ENCODE data around the gene FGF1.

Gene FGF1

DNA sequence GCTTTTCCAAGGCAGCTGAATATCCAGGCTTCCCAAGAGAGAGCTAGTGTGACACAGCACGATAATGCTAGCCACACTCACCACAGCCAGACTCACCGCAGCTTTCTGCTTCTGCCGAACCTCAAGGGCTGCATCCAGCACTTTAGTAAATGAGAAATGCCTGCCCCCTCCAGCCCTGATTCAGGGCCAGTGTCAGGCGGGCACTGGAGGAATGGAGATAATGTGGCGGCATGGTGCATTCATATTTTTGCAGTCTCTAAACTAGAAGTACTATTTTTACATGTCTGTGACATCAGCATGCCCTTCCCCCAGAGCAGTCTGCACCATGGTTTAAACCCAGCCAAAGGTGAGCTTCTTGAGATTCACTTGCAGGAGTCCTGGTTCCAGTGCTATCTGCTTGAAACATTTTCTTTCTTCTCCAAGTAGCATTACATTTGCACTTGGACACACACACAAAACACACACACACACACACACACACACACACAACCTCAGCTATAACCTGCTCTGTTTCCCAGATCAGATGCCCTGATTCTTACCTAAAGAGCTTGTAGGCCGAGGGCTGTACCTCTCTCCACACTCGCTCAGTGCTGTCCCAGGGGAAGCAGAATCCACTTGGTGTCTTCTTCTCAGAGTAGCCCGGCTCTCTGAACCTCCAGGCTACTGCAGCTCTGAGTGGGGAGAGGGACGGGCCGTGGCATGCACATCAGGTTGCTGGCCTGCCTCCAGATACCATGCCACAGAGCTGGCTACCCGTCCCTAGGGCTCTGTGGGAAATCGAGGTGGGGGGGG, at the start of gene FGF1:
TSS of gene FGF1 (minus strand) at position 673 of the 792 bp plus-strand sequence. CDS start 71,963 bp downstream, outside the sequence.
- peak within 1 kb of the TSS; percentile 29 for H3K4me2 ChIP-seq
- no peaks in the 10 kb centered on the region for H3K27me3 ChIP-seq
- TF ChIP-seq Cebpa-rat (IDR thresholded peaks at IDR 0.05), result no peak
- H4K20me1 ChIP-seq, result no peaks in the 10 kb centered on the region
- H3K4me3 ChIP-seq, result no peak within 1 kb of the TSS
- H3K9me3 ChIP-seq, result no peaks in the 10 kb centered on the region
- no peaks in the 10 kb centered on the region for H3K36me3 ChIP-seq
- H3K4me1 ChIP-seq, result peaks cover 10% of the 10 kb centered on the region
- no peak within 1 kb of the TSS; the same call in 1 of the 2 replicates for H3K9ac ChIP-seq
- no peak within 1 kb of the TSS for H3K27ac ChIP-seq

DNA sequence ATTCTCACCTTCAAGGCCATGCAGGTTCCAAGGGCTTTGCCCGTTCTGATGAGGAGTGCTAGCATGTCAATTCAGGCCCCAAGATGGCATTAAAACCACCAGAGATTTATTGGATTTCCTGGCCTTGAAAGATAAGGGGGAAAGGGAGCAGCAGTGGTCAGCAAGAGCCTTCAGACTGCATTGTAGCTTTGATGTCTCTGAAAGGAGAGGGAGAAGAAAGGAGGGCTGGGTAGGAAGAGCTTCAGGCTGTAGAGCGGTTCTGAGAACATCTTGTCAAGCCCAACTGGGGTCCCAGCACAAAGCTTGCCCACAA, 41.8 kb upstream of the FGF1 start:
- Histone ChIP-seq H3K9ac (no peak overlapping the region), H3K27ac (no peak overlapping the region), H3K36me3 (no peaks in the 10 kb centered on the region), H3K4me2 (no peak overlapping the region), H3K4me1 (peaks cover 17% of the 10 kb centered on the region), H3K4me3 (no peak overlapping the region), H4K20me1 (no peaks in the 10 kb centered on the region), H3K9me3 (no peaks in the 10 kb centered on the region), H3K27me3 (no peaks in the 10 kb centered on the region)
- TF ChIP-seq Cebpa-rat (IDR thresholded peaks at IDR 0.05), result no peak

DNA sequence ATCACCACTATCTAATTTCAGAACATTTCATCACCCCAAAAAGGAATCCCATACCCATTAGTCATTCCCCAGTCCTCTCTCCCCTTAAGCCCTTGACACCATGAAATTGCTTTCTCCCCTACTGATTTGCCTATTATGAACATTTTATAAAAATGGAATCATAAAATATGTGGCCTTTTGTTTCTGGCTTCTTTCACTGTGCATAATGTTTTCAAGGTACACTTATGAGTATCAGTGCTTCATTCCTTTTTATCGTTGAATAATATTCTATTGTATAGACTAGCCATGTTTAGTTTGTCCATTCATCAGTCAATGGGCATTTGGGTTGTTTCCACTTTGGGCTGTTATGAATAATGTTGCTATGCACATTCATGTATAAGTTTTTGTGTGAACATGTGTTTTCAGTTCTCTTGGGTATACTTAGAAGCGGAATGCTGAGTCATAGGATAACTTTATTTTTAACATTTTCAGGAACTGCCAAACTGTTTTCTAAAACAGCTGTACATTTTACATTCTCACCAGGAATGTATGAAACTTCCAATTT, 40.4 kb upstream of the FGF1 start:
- no peaks in the 10 kb centered on the region for H4K20me1 ChIP-seq

DNA sequence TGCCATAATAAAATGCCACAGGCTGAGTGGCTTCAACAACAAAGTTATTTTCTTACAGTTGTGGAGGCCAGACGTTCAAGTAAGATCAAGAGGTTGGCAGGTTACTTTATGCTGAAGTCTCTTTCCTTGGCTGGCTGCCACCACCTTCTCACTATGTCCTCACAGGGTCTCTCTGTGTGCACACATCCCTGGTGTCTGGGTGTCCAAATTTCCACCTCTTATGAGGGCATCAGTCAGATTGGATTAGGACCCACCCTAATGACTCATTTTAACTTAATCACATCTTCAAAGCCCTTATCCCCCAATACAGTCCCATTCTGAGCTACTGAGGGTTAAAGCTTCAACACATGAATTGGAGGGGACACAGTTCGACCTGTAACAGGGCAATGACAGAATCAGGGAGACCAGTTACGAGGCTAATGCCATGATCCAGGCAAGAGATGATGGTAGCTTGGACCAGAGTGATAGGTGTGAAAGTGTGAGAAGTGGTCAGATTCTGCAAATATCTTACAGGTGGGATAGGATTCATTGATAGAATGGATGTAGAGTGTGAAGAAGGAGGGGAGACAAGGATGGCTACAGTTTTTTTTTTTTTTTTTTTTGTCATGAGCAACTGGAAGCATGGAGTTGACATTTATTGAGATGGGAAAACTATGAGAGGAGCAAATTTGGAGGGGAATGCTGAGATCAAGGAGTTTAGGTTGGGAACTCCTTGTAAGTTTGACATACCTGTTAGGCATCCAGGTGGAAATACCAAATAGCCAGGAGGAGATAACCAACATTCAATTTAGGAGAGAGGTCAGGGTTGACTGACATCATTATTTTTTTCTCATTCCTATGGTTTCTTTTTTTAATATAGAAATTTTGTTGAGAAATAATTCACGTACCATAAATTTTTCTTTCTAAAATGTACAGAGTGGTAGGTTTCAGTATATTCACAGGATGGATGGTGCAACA, 39.6 kb upstream of the FGF1 start:
- Histone ChIP-seq H3K9me3 (no peaks in the 10 kb centered on the region), H3K4me2 (peak overlapping the region; percentile 35), H3K27ac (no peak overlapping the region), H3K4me3 (no peak overlapping the region), H3K9ac (no peak overlapping the region), H4K20me1 (no peaks in the 10 kb centered on the region), H3K27me3 (no peaks in the 10 kb centered on the region), H3K4me1 (peaks cover 17% of the 10 kb centered on the region), H3K36me3 (no peaks in the 10 kb centered on the region)
- TF ChIP-seq Cebpa-rat (IDR thresholded peaks at IDR 0.05), result no peak

More for the DNA sequence above, 40.4 kb upstream of the FGF1 start:
- no peak for TF ChIP-seq Cebpa-rat (IDR thresholded peaks at IDR 0.05)
- Histone ChIP-seq H3K27ac (no peak overlapping the region), H3K4me1 (peaks cover 17% of the 10 kb centered on the region), H3K36me3 (no peaks in the 10 kb centered on the region), H3K4me3 (no peak overlapping the region), H3K9ac (no peak overlapping the region), H3K9me3 (no peaks in the 10 kb centered on the region), H3K27me3 (no peaks in the 10 kb centered on the region), H3K4me2 (peak overlapping the region; percentile 30; the same call in 1 of the 2 replicates)

DNA sequence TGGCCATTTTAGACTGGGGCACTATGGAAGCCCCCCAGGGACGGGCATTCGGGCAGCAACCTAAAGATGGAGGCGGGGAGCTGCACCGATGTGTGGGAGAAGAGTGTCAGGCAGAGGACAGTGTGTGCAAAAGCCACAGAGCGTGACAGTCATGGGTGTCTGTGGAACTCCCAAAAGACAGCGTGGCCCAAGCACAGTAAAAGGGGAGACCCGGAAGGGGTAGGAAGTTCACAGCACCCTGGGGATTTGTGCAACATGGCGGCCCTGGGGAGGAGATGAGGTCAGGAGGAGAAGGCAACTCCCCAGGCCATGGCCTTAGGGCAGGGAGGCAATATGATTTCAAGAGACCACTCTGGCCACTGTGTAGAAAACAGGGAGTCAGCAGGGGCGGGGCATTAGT, 38.9 kb upstream of the FGF1 start:
- no peak overlapping the region for H3K27ac ChIP-seq
- no peak overlapping the region for H3K9ac ChIP-seq
- no peak for TF ChIP-seq Cebpa-rat (IDR thresholded peaks at IDR 0.05)
- no peak overlapping the region for H3K4me3 ChIP-seq
- no peaks in the 10 kb centered on the region for H3K36me3 ChIP-seq
- H3K4me1 ChIP-seq, result peaks cover 17% of the 10 kb centered on the region
- peak overlapping the region; percentile 35 for H3K4me2 ChIP-seq
- H3K9me3 ChIP-seq, result no peaks in the 10 kb centered on the region
- no peaks in the 10 kb centered on the region for H3K27me3 ChIP-seq
- no peaks in the 10 kb centered on the region for H4K20me1 ChIP-seq

DNA sequence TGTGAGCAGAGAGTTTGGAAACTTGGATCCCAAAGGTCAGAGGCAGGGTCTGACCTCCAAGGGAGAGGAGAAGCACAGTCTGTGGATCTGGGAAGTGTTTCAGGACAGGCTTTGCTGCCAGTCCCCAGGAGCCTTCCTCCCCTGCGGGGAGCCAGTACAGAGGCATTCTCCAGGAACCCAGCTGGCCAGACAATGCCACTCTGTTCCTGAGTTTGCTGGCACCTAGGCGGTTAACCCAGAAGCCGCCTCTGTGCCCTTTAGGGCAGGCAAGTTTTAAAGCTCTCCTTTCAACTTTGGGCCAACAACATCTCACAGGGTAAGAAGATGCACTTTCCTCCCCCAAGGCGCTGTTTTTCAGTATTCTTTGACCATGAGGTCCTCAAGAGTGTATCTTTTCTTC, 37.0 kb upstream of the FGF1 start:
- TF ChIP-seq Cebpa-rat (IDR thresholded peaks at IDR 0.05), result no peak

DNA sequence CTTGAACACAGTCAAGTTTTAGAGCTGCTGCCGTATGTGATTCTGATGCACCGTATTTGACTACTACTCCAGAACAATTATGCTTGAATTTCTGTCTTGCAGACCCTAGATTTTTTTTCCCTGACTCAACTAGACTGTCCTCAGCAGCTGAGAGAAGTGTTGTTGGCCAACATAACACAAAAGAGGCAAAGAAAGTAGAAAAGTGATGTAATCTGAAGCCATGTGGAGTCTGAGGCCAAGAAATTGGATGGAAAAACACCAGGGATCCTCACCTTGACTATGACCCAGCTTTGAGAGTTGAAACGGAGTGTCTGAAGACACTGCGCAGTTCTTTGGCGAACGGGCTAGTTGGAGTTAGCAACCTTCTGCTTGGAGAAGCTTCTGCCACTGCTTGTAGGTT, 36.3 kb upstream of the FGF1 start:
- peaks cover 20% of the 10 kb centered on the region for H3K4me1 ChIP-seq
- H3K27ac ChIP-seq, result no peak overlapping the region
- no peak overlapping the region for H3K9ac ChIP-seq
- no peaks in the 10 kb centered on the region for H3K9me3 ChIP-seq
- no peaks in the 10 kb centered on the region for H3K27me3 ChIP-seq
- no peaks in the 10 kb centered on the region for H3K36me3 ChIP-seq
- H4K20me1 ChIP-seq, result no peaks in the 10 kb centered on the region
- H3K4me3 ChIP-seq, result no peak overlapping the region
- no peak overlapping the region for H3K4me2 ChIP-seq
- no peak for TF ChIP-seq Cebpa-rat (IDR thresholded peaks at IDR 0.05)

More for the DNA sequence above, 37.0 kb upstream of the FGF1 start:
- no peaks in the 10 kb centered on the region for H3K36me3 ChIP-seq
- no peaks in the 10 kb centered on the region for H3K27me3 ChIP-seq
- no peak overlapping the region for H3K9ac ChIP-seq
- H3K4me1 ChIP-seq, result peaks cover 17% of the 10 kb centered on the region
- H3K4me3 ChIP-seq, result no peak overlapping the region
- no peaks in the 10 kb centered on the region for H4K20me1 ChIP-seq
- no peak overlapping the region for H3K4me2 ChIP-seq
- no peaks in the 10 kb centered on the region for H3K9me3 ChIP-seq
- no peak overlapping the region for H3K27ac ChIP-seq

DNA sequence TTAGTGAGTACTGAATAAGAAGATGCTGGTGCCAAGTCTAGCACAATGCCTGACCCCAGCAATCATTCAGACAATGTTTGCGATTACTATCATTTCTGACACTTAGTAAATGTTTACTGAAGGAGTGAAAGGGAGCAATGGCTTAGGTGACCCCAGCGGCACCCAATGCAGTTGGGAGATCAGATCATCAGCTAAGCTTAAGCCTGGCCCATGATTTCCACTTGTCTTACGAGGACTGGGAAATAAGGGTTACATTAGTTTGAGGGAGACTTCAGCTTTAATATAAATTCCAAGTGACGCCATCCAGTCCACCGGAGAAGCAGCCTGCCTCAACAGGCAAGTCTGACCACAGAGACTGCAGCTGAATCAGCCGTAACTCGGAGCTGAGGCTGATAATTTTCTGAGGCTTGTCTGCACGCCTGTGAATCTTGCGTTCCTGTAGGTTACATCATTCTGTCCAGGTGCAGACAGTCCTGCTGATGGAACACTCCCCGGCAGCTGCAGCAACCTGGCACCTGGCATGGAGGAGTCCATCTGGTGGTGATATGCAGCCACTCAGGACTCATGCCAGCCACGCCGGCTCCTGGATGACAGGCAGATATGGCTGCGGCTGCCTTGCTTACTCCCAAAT, 34.9 kb upstream of the FGF1 start:
- H3K27me3 ChIP-seq, result no peaks in the 10 kb centered on the region
- no peaks in the 10 kb centered on the region for H3K36me3 ChIP-seq
- no peak overlapping the region for H3K27ac ChIP-seq
- H3K9ac ChIP-seq, result no peak overlapping the region
- H3K4me1 ChIP-seq, result peaks cover 16% of the 10 kb centered on the region
- no peaks in the 10 kb centered on the region for H3K9me3 ChIP-seq
- H3K4me3 ChIP-seq, result no peak overlapping the region
- no peaks in the 10 kb centered on the region for H4K20me1 ChIP-seq
- no peak overlapping the region for H3K4me2 ChIP-seq
- TF ChIP-seq Cebpa-rat (IDR thresholded peaks at IDR 0.05), result no peak

DNA sequence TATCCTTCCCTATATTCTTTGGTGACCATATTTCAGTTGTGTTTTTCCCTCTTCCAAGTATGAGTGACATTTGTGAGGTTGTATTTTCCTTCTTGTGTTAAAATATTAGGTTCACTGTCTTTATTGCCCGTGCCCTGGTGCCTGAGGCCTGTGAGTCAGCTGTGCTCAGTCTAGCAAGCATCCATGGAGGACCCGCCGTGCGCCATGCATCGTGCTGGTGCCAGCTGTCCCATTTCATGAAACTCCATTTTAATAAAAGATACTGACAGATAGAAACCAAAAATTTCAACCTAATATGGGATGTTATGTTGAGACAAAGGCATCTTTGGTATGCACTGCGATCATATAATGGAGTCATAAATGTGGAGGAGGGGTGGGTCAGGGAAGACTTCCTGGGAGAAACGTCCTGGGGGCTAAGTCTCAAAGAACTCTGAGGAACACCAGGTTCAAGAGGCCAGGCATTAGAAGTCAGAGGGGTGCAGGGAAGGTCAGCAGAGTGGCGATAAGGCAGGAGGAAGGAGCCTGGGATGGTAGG, 34.0 kb upstream of the FGF1 start:
- no peak overlapping the region for H3K4me2 ChIP-seq
- no peaks in the 10 kb centered on the region for H3K27me3 ChIP-seq
- H3K36me3 ChIP-seq, result no peaks in the 10 kb centered on the region
- H3K9ac ChIP-seq, result no peak overlapping the region
- H3K4me3 ChIP-seq, result no peak overlapping the region
- no peak for TF ChIP-seq Cebpa-rat (IDR thresholded peaks at IDR 0.05)
- no peak overlapping the region for H3K27ac ChIP-seq
- H3K9me3 ChIP-seq, result no peaks in the 10 kb centered on the region
- H4K20me1 ChIP-seq, result no peaks in the 10 kb centered on the region
- H3K4me1 ChIP-seq, result peaks cover 12% of the 10 kb centered on the region
